HepG2 (cell line): Measurements from ENCODE around the gene IRX3. TPM values are rescaled to one million over a fixed set of nuclear protein-coding genes. Genes with fewer than 3 reads are reported as not detected.

ENCODE experiments used
- CENPT ChIP-seq: sonication (generic); formaldehyde crosslinking; IDR thresholded peaks from 2 replicates; pipeline ENCODE4 v1.8.0; 2022; ENCODE audit warnings: low read depth, mild to moderate bottlenecking, moderate library complexity, missing genetic modification reagents
- E2F1 ChIP-seq: sonication (generic); formaldehyde crosslinking; IDR thresholded peaks from 2 replicates; pipeline ENCODE4 v1.5.0; 2020; ENCODE audit warnings: missing genetic modification reagents
- HMG20A ChIP-seq: IDR thresholded peaks from 2 replicates; pipeline ENCODE4 v1.6.1; 2016; ENCODE audit warnings: borderline replicate concordance
- HMGA1 ChIP-seq: sonication (generic); formaldehyde crosslinking; conservative IDR thresholded peaks from 2 replicates; pipeline ENCODE4 v1.4.0; 2020; ENCODE audit warnings: missing genetic modification reagents
- MXI1 ChIP-seq: IDR thresholded peaks from 3 replicates; pipeline ENCODE4 v1.6.1; 2012; ENCODE audit warnings: low read depth, low read length, inconsistent platforms, borderline replicate concordance
- PCBP1 ChIP-seq: fragments of 200-400 bp; formaldehyde crosslinking; IDR thresholded peaks from 2 replicates; pipeline ENCODE4 v1.6.1; 2017; ENCODE audit warnings: mild to moderate bottlenecking, low read depth, low read length, borderline replicate concordance
- PRMT3 ChIP-seq: sonication (generic); formaldehyde crosslinking; IDR thresholded peaks from 2 replicates; pipeline ENCODE4 v1.8.1; 2022; ENCODE audit warnings: low read depth, mild to moderate bottlenecking, moderate library complexity, missing genetic modification reagents, borderline replicate concordance
- SMAD3 ChIP-seq: sonication (generic); formaldehyde crosslinking; IDR thresholded peaks from 2 replicates; pipeline ENCODE4 v1.4.0; 2020; ENCODE audit warnings: missing genetic modification reagents
- SMARCE1 ChIP-seq: fragments of 450-650 bp; IDR thresholded peaks from 2 replicates; pipeline ENCODE4 v1.6.1; 2017; ENCODE audit warnings: borderline replicate concordance
- SMC3 ChIP-seq: IDR thresholded peaks from 2 replicates; pipeline ENCODE4 v1.6.1; 2011; ENCODE audit warnings: low read length, improper control_type of control experiment
- SP5 ChIP-seq: IDR thresholded peaks from 2 replicates; pipeline ENCODE4 v1.6.1; 2016; ENCODE audit warnings: low read depth, borderline replicate concordance
- SRF ChIP-seq: IDR thresholded peaks from 2 replicates; pipeline ENCODE4 v1.6.1; 2011; ENCODE audit warnings: mild to moderate bottlenecking, low read depth, low read length, moderate library complexity
- TARDBP ChIP-seq: sonication (generic); formaldehyde crosslinking; IDR thresholded peaks from 2 replicates; pipeline ENCODE4 v1.8.0; 2022; ENCODE audit warnings: mild to moderate bottlenecking, missing genetic modification reagents
- TCF7L2 ChIP-seq: IDR thresholded peaks from 2 replicates; pipeline ENCODE4 v1.6.1; 2011; ENCODE audit warnings: mild to moderate bottlenecking, low read depth, low read length, moderate library complexity
- ZNF101 ChIP-seq: sonication (generic); formaldehyde crosslinking; IDR thresholded peaks from 2 replicates; pipeline ENCODE4 v1.4.0; 2020; ENCODE audit warnings: mild to moderate bottlenecking, low read depth, missing genetic modification reagents, borderline replicate concordance
- ZNF263 ChIP-seq: sonication (generic); formaldehyde crosslinking; IDR thresholded peaks from 2 replicates; pipeline ENCODE4 v1.4.0; 2020; ENCODE audit warnings: missing genetic modification reagents
- ZNF264 ChIP-seq: sonication (generic); formaldehyde crosslinking; IDR thresholded peaks from 2 replicates; pipeline ENCODE4 v1.4.0; 2020; ENCODE audit warnings: missing genetic modification reagents
- ZNF331 ChIP-seq: sonication (generic); formaldehyde crosslinking; IDR thresholded peaks from 2 replicates; pipeline ENCODE4 v1.4.0; 2020; ENCODE audit warnings: missing genetic modification reagents
- ZNF496 ChIP-seq: sonication (generic); formaldehyde crosslinking; IDR thresholded peaks from 2 replicates; pipeline ENCODE4 v1.8.1; 2023; ENCODE audit warnings: mild to moderate bottlenecking, moderate library complexity, missing genetic modification reagents; ENCODE audit not compliant: insufficient replicate concordance
- ZNF503 ChIP-seq: sonication (generic); formaldehyde crosslinking; IDR thresholded peaks from 2 replicates; pipeline ENCODE4 v1.4.0; 2020; ENCODE audit warnings: missing genetic modification reagents
- ZNF614 ChIP-seq: IDR thresholded peaks from 2 replicates; pipeline ENCODE4 v1.6.1; 2018; ENCODE audit warnings: missing biosample characterization, missing genetic modification reagents, inconsistent platforms, borderline replicate concordance
- ZNF678 ChIP-seq: sonication (generic); formaldehyde crosslinking; IDR thresholded peaks from 2 replicates; pipeline ENCODE4 v1.4.0; 2020; ENCODE audit warnings: mild to moderate bottlenecking, missing genetic modification reagents
- ZNF777 ChIP-seq: sonication (generic); formaldehyde crosslinking; IDR thresholded peaks from 2 replicates; pipeline ENCODE4 v1.4.0; 2020; ENCODE audit warnings: missing genetic modification reagents
- ZNF891 ChIP-seq: sonication (generic); formaldehyde crosslinking; IDR thresholded peaks from 2 replicates; pipeline ENCODE4 v1.5.0; 2020; ENCODE audit warnings: mild to moderate bottlenecking, missing genetic modification reagents
- polyA plus RNA-seq, 8 experiments: library from polyadenylated mRNA; depleted of rRNA in 3 of 8; stranded (reverse) in 7 of 8; unstranded in 1 of 8; fragments of >200 nt; fragmentation: Illumina TruSeq in 4 of 8; extraction: Trizol in 4 of 8; gene quantifications; 2 replicates each; pipeline versions ENCODE4 v1.2.1 to v1.2.3, GENCODE V29; 2011 to 2016; ENCODE audit warnings: low read depth in 4 of 8, missing spikeins in 1 of 8, mixed read lengths in 1 of 8; ENCODE audit not compliant: insufficient read depth in 1 of 8
- total RNA-seq, 5 experiments: library from RNA; depleted of rRNA; stranded (reverse); fragments of >200 nt; fragmentation: Illumina TruSeq; extraction: Trizol; gene quantifications; 2 replicates each; pipeline ENCODE4 v1.2.3, GENCODE V29; 2016; ENCODE audit warnings: low read depth in 1 of 5
- TF ChIP-seq, protein P1 (sequence below): sonication (generic); formaldehyde crosslinking; IDR thresholded peaks from 2 replicates; pipeline ENCODE4 v1.5.1; 2020; ENCODE audit warnings: missing genetic modification reagents, mild to moderate bottlenecking, borderline replicate concordance
- TF ChIP-seq, protein P2 (sequence below): sonication (generic); formaldehyde crosslinking; IDR thresholded peaks from 2 replicates; pipeline ENCODE4 v1.5.0; 2020; ENCODE audit warnings: missing genetic modification reagents

IRX3 gene
- total and polyA plus RNA-seq, 2 of the 13 experiments (the other 11 are each of a cell fraction or from before 2014, with no cell fraction given): 9.2 to 16.4 TPM

GRCh38 chr16:54285414-54286089, 1.0 kb downstream of the IRX3 start (continued):
- TF ChIP-seq ZNF503 (CRISPR knock-in tag): no peak
- no peak for TF ChIP-seq HMG20A (CRISPR knock-in tag)
- TF ChIP-seq ZNF614 (CRISPR knock-in tag): no peak
- TF ChIP-seq TARDBP (CRISPR knock-in tag): no peak
- TF ChIP-seq SMC3: no peak
- no peak; the same call in 1 of the 2 replicates for TF ChIP-seq ZNF891
- TF ChIP-seq ZNF101 (CRISPR knock-in tag): peak; percentile 35; the same call in 1 of the 2 replicates
- TF ChIP-seq E2F1 (CRISPR knock-in tag): no peak
- TF ChIP-seq, protein P1, sequence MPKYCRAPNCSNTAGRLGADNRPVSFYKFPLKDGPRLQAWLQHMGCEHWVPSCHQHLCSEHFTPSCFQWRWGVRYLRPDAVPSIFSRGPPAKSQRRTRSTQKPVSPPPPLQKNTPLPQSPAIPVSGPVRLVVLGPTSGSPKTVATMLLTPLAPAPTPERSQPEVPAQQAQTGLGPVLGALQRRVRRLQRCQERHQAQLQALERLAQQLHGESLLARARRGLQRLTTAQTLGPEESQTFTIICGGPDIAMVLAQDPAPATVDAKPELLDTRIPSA (CRISPR knock-in tag): no peak
- TF ChIP-seq, protein P2, sequence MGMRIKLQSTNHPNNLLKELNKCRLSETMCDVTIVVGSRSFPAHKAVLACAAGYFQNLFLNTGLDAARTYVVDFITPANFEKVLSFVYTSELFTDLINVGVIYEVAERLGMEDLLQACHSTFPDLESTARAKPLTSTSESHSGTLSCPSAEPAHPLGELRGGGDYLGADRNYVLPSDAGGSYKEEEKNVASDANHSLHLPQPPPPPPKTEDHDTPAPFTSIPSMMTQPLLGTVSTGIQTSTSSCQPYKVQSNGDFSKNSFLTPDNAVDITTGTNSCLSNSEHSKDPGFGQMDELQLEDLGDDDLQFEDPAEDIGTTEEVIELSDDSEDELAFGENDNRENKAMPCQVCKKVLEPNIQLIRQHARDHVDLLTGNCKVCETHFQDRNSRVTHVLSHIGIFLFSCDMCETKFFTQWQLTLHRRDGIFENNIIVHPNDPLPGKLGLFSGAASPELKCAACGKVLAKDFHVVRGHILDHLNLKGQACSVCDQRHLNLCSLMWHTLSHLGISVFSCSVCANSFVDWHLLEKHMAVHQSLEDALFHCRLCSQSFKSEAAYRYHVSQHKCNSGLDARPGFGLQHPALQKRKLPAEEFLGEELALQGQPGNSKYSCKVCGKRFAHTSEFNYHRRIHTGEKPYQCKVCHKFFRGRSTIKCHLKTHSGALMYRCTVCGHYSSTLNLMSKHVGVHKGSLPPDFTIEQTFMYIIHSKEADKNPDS (CRISPR knock-in tag): 0 out of 2 replicates have a peak, but pooled peaks have one; percentile 51
- TF ChIP-seq SRF: no peak
- no peak for TF ChIP-seq ZNF264 (CRISPR knock-in tag)
- 0 out of 2 replicates have a peak, but pooled peaks have one; percentile 22 for TF ChIP-seq ZNF678 (CRISPR knock-in tag)
- TF ChIP-seq ZNF777 (CRISPR knock-in tag): peak; percentile 92
- peak; percentile 1; the same call in 1 of the 2 replicates for TF ChIP-seq ZNF263
- TF ChIP-seq PRMT3 (CRISPR knock-in tag): no peak
- no peak for TF ChIP-seq TCF7L2
- no peak for TF ChIP-seq SP5 (CRISPR knock-in tag)
- no peak for TF ChIP-seq ZNF496
- TF ChIP-seq PCBP1: no peak
- TF ChIP-seq CENPT (CRISPR knock-in tag): no peak
- no peak for TF ChIP-seq SMARCE1
- TF ChIP-seq MXI1: no peak
- peak; percentile 10; the same call in 1 of the 2 replicates for TF ChIP-seq ZNF331
- no peak for TF ChIP-seq HMGA1 (CRISPR knock-in tag)
- no peak for TF ChIP-seq SMAD3
